Choroid plexus epithelial cell (primary cell): ENCODE results near the gene ZNF33A.
"Not testable (repeated sequence)": the region's sequence is repeated elsewhere in the genome, so short reads cannot be mapped to it uniquely, and the experiment has no call there.

ENCODE experiments used
- DNase-seq: peaks from one replicate; pipeline ENCODE4 v3.0.0-alpha.2; 2010; ENCODE audit warnings: low read depth
- H3K4me3 ChIP-seq: 2 replicates; pipeline ENCODE4 v1.5.1; 2011; ENCODE audit warnings: low read depth, mild to moderate bottlenecking, control low read depth, low read length, moderate library complexity
- CTCF ChIP-seq: conservative IDR thresholded peaks from 2 replicates; pipeline ENCODE4 v1.5.1; 2011; ENCODE audit warnings: low read depth, mild to moderate bottlenecking, control low read depth, inconsistent platforms, low read length, moderate library complexity

ZNF33A gene

GRCh38 chr10:38072552-38072951 lies 62.1 kb downstream of the ZNF33A start:
- no peak for TF ChIP-seq CTCF
- no peak for DNase-seq
- H3K4me3 ChIP-seq: no peak overlapping the region

- no peak for DNase-seq
- TF ChIP-seq CTCF: no peak
- no peak overlapping the region for H3K4me3 ChIP-seq
Measured at GRCh38 chr10:38076687-38077086, 66.2 kb downstream of the ZNF33A start.

- H3K4me3 ChIP-seq, DNase-seq: not testable (repeated sequence)
Measured at GRCh38 chr10:38093318-38093717, 82.8 kb downstream of the ZNF33A start.

GRCh38 chr10:38093816-38094157 lies 83.3 kb downstream of the ZNF33A start:
- peak overlapping the region; percentile 89 for H3K4me3 ChIP-seq
- no peak for DNase-seq
- no peak for TF ChIP-seq CTCF

- H3K4me3 ChIP-seq: peak within 1 kb of the TSS; percentile 89
- peak; percentile 98 for DNase-seq
- TF ChIP-seq CTCF: no peak
Measured at GRCh38 chr10:38094158-38094926, 83.9 kb downstream of the ZNF33A start, which contains the start of gene ZNF37A. Gene ZNF37A (plus strand): TSS chr10:38094337. CDS start chr10:38096618, 2,281 bp downstream.

- peak overlapping the region; percentile 89 for H3K4me3 ChIP-seq
- no peak for DNase-seq
- TF ChIP-seq CTCF: no peak
Measured at GRCh38 chr10:38094927-38095574, 84.6 kb downstream of the ZNF33A start.

- no peak for TF ChIP-seq CTCF
- DNase-seq: no peak
- no peak overlapping the region for H3K4me3 ChIP-seq
Measured at GRCh38 chr10:38102880-38103279, 92.4 kb downstream of the ZNF33A start.
